Cardiac muscle cell (in vitro differentiated cells and primary cell): Measurements from ENCODE around the gene CASKIN1. TPM values are rescaled to one million over a fixed set of nuclear protein-coding genes. Genes with fewer than 3 reads are reported as not detected.
A peak's percentile ranks its signal among the peaks of the same experiment; 100 is the strongest.

Source experiments
- DNase-seq, 2 donors: peaks; one replicate each; pipeline versions ENCODE4 v3.0.0 to v3.0.0-alpha.2; 2010 to 2017; ENCODE audit warnings: low read depth in 1 of 2, low spot score in 1 of 2
- H3K27ac ChIP-seq: fragments of 200-600 bp; sonication (generic); 2 replicates; pipeline ENCODE4 v1.5.1; 2016
- H3K27me3 ChIP-seq: fragments of 200-600 bp; sonication (generic); 2 replicates; pipeline ENCODE4 v1.6.0; 2016; ENCODE audit warnings: control low read depth
- H3K36me3 ChIP-seq: fragments of 200-600 bp; sonication (generic); 2 replicates; pipeline ENCODE4 v1.5.1; 2016; ENCODE audit warnings: control low read depth
- H3K4me1 ChIP-seq: fragments of 200-600 bp; sonication (generic); 2 replicates; pipeline ENCODE4 v1.8.1; 2017; ENCODE audit warnings: low read depth, mild to moderate bottlenecking, mixed run types
- H3K4me3 ChIP-seq: fragments of 200-600 bp; sonication (generic); 2 replicates; pipeline ENCODE4 v1.5.1; 2016; ENCODE audit warnings: mild to moderate bottlenecking
- H3K9me3 ChIP-seq: fragments of 200-600 bp; sonication (generic); 2 replicates; pipeline ENCODE4 v1.5.1; 2017; ENCODE audit warnings: low read depth, mild to moderate bottlenecking, control low read depth
- CTCF ChIP-seq: IDR thresholded peaks from 2 replicates; pipeline ENCODE4 v1.5.1; 2012; ENCODE audit warnings: low read depth, mild to moderate bottlenecking, low read length
- polyA plus RNA-seq: library from polyadenylated mRNA; unstranded; fragments of >200 nt; fragmentation: Nextera tagmentation; extraction: Ambion mirVana; gene quantifications from 2 replicates; pipeline ENCODE4 v1.2.1, GENCODE V29; 2016
- total RNA-seq: library from RNA; depleted of rRNA; stranded (reverse); fragments of >200 nt; gene quantifications from 2 replicates; pipeline ENCODE4 v1.2.3, GENCODE V29; 2016

CASKIN1 gene
- total and polyA plus RNA-seq, 2 experiments from 2014 or later = 14.3 to 15.5 TPM

- Histone ChIP-seq H3K27ac (no peak overlapping the region), H3K36me3 (peaks cover 15% of the 10 kb centered on the region), H3K4me1 (peaks cover 3% of the 10 kb centered on the region), H3K27me3 (no peaks in the 10 kb centered on the region), H3K9me3 (no peaks in the 10 kb centered on the region), H3K4me3 (no peak overlapping the region)
- no peak for DNase-seq
- TF ChIP-seq CTCF = no peak
Measured at GRCh38 chr16:2226918-2227317, 30.5 kb upstream of the CASKIN1 start.

GRCh38 chr16:2226245-2226793, 29.9 kb upstream of the CASKIN1 start:
- no peak overlapping the region for H3K27ac ChIP-seq
- no peak for TF ChIP-seq CTCF
- H3K36me3 ChIP-seq = peaks cover 14% of the 10 kb centered on the region
- no peaks in the 10 kb centered on the region for H3K27me3 ChIP-seq
- DNase-seq = no peak
- H3K9me3 ChIP-seq = no peaks in the 10 kb centered on the region
- H3K4me1 ChIP-seq = peaks cover 3% of the 10 kb centered on the region
- no peak overlapping the region for H3K4me3 ChIP-seq

GRCh38 chr16:2223942-2224486, 27.6 kb upstream of the CASKIN1 start:
- TF ChIP-seq CTCF = peak; percentile 38
- peak overlapping the region; percentile 71 for H3K27ac ChIP-seq
- peak; percentile 44 to 60 for DNase-seq
- H3K4me1 ChIP-seq = peaks cover 3% of the 10 kb centered on the region
- no peaks in the 10 kb centered on the region for H3K9me3 ChIP-seq
- H3K4me3 ChIP-seq = peak overlapping the region; percentile 81
- no peaks in the 10 kb centered on the region for H3K27me3 ChIP-seq
- H3K36me3 ChIP-seq = peaks cover 4% of the 10 kb centered on the region

GRCh38 chr16:2223221-2223941, 27.0 kb upstream of the CASKIN1 start, which contains the start of gene E4F1:
Gene E4F1, plus strand, starts transcription at chr16:2223591. Its CDS starts 23 bp downstream, at chr16:2223614.
- H3K4me3 ChIP-seq = peak within 1 kb of the TSS; percentile 81
- H3K27ac ChIP-seq = peak within 1 kb of the TSS; percentile 71
- H3K36me3 ChIP-seq = no peaks in the 10 kb centered on the region
- peak; percentile 100 for DNase-seq
- no peaks in the 10 kb centered on the region for H3K9me3 ChIP-seq
- H3K4me1 ChIP-seq = peaks cover 3% of the 10 kb centered on the region
- no peaks in the 10 kb centered on the region for H3K27me3 ChIP-seq
- TF ChIP-seq CTCF = no peak

GRCh38 chr16:2216330-2216729, 19.9 kb upstream of the CASKIN1 start:
- TF ChIP-seq CTCF = no peak
- DNase-seq = no peak
- Histone ChIP-seq H3K4me3 (no peak overlapping the region), H3K4me1 (peaks cover 7% of the 10 kb centered on the region), H3K36me3 (no peaks in the 10 kb centered on the region), H3K27me3 (no peaks in the 10 kb centered on the region), H3K27ac (no peak overlapping the region), H3K9me3 (no peaks in the 10 kb centered on the region)
